Gastrocnemius medialis (tissue), 4 donors: ENCODE measurements around the gene MAN1C1.

Experiments used
- CTCF ChIP-seq, 5 experiments: fragments of 450-650 bp in 3 of 5; fragments of 200-600 bp in 2 of 5; sonication (generic) in 2 of 5; IDR thresholded peaks in 4 of 5; conservative IDR thresholded peaks in 1 of 5; 1 replicate in 4 of 5; 2 replicates in 1 of 5; pipeline ENCODE4 v1.5.1; 2016 to 2019; ENCODE audit warnings: antibody characterized with exemption in 5 of 5, mild to moderate bottlenecking in 3 of 5, moderate library complexity in 3 of 5
- POLR2A ChIP-seq, 2 donors: fragments of 450-650 bp; IDR thresholded peaks; one replicate each; pipeline ENCODE4 v1.6.1; 2017; ENCODE audit warnings: antibody characterized with exemption in 2 of 2, mild to moderate bottlenecking in 2 of 2, moderate library complexity in 2 of 2

- no peak for TF ChIP-seq CTCF (IDR thresholded peaks at IDR 0.05 in 4 of 5, conservative IDR thresholded peaks at IDR 0.05 in 1 of 5)
- TF ChIP-seq POLR2A (IDR thresholded peaks at IDR 0.05): no peak
These were observed 89.1 kb downstream of the MAN1C1 start for GRCh38 chr1:25705699-25706098.
